Measurements from ENCODE around the gene FABP6. TPM values are rescaled to one million over a fixed set of nuclear protein-coding genes. Genes with fewer than 3 reads are reported as not detected.
"Not testable (repeated sequence)": the region's sequence is repeated elsewhere in the genome, so short reads cannot be mapped to it uniquely, and the experiment has no call there.

FABP6 gene
- total RNA-seq, 3 donors from 2014 or later: not detected

DNA sequence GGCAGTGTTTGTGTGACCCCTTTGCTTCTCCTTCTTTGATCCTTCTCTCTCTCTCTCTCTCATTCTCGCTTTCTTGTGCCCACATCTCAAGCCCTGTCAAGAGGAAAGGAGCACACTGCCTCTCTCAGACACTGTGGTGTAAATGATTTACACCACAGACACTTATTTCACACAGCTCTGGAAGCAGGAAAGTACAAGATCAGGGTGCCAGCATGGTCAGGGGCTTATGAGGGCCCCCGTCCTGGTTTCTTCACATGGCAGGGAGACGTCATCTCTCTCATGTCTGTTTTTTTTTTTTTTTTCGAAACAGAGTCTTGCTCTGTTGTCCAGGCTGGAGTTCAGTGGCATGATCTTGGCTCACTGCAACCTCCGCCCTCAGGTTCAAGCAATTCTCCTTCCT, 6.4 kb downstream of the FABP6 start:
- H3K36me3 ChIP-seq: no peaks in the 10 kb centered on the region
- DNase-seq (ENCODE audit: low spot score in 2 of 2): no peak
- H3K4me3 ChIP-seq: no peak overlapping the region
- no peaks in the 10 kb centered on the region for H3K27me3 ChIP-seq
- TF ChIP-seq POLR2A (IDR thresholded peaks at IDR 0.05) (no peak), POLR2AphosphoS5 (IDR thresholded peaks at IDR 0.05) (no peak)
- TF ChIP-seq, protein P1, sequence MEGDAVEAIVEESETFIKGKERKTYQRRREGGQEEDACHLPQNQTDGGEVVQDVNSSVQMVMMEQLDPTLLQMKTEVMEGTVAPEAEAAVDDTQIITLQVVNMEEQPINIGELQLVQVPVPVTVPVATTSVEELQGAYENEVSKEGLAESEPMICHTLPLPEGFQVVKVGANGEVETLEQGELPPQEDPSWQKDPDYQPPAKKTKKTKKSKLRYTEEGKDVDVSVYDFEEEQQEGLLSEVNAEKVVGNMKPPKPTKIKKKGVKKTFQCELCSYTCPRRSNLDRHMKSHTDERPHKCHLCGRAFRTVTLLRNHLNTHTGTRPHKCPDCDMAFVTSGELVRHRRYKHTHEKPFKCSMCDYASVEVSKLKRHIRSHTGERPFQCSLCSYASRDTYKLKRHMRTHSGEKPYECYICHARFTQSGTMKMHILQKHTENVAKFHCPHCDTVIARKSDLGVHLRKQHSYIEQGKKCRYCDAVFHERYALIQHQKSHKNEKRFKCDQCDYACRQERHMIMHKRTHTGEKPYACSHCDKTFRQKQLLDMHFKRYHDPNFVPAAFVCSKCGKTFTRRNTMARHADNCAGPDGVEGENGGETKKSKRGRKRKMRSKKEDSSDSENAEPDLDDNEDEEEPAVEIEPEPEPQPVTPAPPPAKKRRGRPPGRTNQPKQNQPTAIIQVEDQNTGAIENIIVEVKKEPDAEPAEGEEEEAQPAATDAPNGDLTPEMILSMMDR (IDR thresholded peaks at IDR 0.05): no peak
- no peaks in the 10 kb centered on the region for H3K9me3 ChIP-seq
- H3K27ac ChIP-seq: no peak overlapping the region
- H3K4me1 ChIP-seq: no peaks in the 10 kb centered on the region
- intact Hi-C loops (cut with DNase I; ENCODE audit: low total_unique reads): no loop called here

DNA sequence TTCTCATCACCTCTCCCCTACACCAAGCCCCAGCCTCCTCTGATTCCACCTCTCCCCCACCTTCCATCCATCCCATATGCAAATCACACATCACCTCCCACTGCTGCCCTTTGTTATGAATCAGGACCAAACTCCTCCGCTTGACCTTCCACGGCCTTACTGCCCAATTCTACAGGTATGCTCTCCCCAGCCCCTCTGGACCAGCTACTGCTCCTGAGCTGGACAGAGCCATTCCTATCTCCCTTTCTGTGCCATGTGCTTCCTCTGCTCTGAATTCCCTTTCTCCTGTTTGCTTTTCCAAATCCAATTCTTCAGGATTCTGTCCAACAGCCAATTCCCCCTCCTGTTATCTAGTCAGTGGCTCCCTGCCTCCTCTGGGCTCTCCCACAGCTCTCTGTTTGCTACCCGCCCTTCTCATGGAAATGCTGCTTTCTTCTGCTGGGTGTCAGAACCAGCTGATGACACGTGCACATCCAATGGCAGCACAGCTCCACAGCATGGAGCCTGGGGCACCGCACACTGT, 8.3 kb downstream of the FABP6 start:
- no peak for DNase-seq (ENCODE audit: low spot score in 2 of 2)
- Histone ChIP-seq H3K27me3 (no peaks in the 10 kb centered on the region), H3K4me3 (no peak overlapping the region), H3K9me3 (no peaks in the 10 kb centered on the region), H3K27ac (no peak overlapping the region), H3K4me1 (no peaks in the 10 kb centered on the region), H3K36me3 (no peaks in the 10 kb centered on the region)
- intact Hi-C loops (cut with DNase I; ENCODE audit: low total_unique reads): no loop called here
- TF ChIP-seq POLR2A (IDR thresholded peaks at IDR 0.05) (no peak), POLR2AphosphoS5 (IDR thresholded peaks at IDR 0.05) (no peak)
- TF ChIP-seq, protein P1 (IDR thresholded peaks at IDR 0.05): no peak

DNA sequence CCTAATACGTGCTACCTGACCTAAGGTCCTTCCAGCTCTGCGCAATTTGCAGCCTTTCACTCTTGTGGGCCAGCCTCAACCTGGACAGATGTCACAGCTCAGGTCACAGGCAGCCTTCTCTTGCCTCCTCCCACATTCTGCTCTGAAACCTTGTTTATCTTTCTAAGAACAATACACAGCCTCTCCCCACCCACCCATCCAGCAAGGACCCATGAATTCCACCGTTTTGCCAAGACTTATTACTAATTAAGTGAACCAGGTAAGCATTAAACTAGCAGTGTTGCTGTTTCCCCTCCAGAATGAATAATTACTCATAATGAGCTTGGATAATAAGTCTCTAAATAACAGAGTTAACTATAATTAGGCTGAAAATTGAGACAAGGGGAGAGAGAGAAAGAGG, 11.0 kb downstream of the FABP6 start:
- TF ChIP-seq, protein P1 (IDR thresholded peaks at IDR 0.05): no peak
- TF ChIP-seq POLR2A (IDR thresholded peaks at IDR 0.05) (no peak), POLR2AphosphoS5 (IDR thresholded peaks at IDR 0.05) (no peak)
- Histone ChIP-seq H3K27me3 (no peaks in the 10 kb centered on the region), H3K36me3 (no peaks in the 10 kb centered on the region), H3K4me1 (no peaks in the 10 kb centered on the region), H3K4me3 (no peak overlapping the region), H3K9me3 (no peaks in the 10 kb centered on the region), H3K27ac (no peak overlapping the region)
- intact Hi-C loops (cut with DNase I; ENCODE audit: low total_unique reads): no loop called here
- no peak for DNase-seq (ENCODE audit: low spot score in 2 of 2)

DNA sequence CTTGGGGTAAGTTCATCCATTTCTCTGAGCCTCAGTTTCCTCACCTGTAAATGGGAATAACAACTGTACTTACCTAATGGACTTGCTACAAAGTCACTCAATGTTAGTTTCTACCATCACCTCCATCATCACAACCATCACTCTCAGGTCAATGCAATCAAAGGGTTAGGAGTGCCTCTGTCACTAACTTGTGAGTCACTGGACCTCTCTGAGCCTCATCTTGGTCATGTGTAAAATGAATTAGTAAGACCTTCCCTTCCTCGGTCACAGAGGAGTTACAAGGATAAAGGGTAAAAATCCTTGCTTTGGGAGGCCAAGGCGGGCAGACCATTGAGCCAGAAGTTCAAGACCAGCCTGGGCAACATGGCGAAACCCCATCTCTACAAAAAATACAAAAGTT, 12.8 kb downstream of the FABP6 start:
- intact Hi-C loops (cut with DNase I; ENCODE audit: low total_unique reads): no loop called here
- Histone ChIP-seq H3K27ac (no peak overlapping the region), H3K9me3 (no peaks in the 10 kb centered on the region), H3K36me3 (no peaks in the 10 kb centered on the region), H3K4me1 (no peaks in the 10 kb centered on the region), H3K27me3 (no peaks in the 10 kb centered on the region), H3K4me3 (no peak overlapping the region)
- DNase-seq (ENCODE audit: low spot score in 2 of 2): no peak
- TF ChIP-seq POLR2AphosphoS5 (IDR thresholded peaks at IDR 0.05): no peak
- TF ChIP-seq, protein P1 (IDR thresholded peaks at IDR 0.05): no peak
- no peak for TF ChIP-seq POLR2A (IDR thresholded peaks at IDR 0.05)

DNA sequence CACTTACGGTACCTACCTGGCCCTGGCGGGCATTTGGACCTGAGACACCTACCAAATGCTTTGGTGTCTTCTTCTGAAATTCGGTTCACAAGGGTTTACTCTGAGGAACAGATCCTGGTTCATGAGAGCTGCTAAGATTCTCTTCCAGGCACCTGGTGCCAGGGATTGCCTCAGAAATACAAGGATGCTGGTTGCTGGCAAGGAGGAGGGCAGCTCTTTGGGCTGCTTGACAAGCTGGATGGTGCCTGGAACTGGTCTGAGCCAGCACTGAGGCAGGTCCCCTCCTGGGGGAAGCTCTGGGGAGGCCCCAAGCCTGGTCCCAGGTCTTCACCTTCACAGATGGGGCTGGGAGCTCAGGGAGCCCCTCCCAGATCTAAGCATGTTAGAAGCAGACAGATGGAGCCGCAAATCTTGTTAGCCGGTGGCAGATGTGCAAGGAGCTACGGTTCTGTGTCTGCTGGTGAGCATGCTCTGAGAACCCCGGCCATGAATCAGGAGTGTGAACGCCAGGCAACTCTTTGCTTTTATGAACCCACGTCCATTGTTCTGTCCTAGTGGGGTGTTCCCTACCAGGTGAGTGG, 16.3 kb downstream of the FABP6 start:
- Histone ChIP-seq H3K36me3 (no peaks in the 10 kb centered on the region), H3K4me3 (no peak overlapping the region), H3K9me3 (no peaks in the 10 kb centered on the region), H3K27me3 (no peaks in the 10 kb centered on the region), H3K27ac (no peak overlapping the region), H3K4me1 (no peaks in the 10 kb centered on the region)
- intact Hi-C loops (cut with DNase I; ENCODE audit: low total_unique reads): no loop called here
- DNase-seq (ENCODE audit: low spot score in 2 of 2): no peak
- TF ChIP-seq POLR2AphosphoS5 (IDR thresholded peaks at IDR 0.05) (no peak), POLR2A (IDR thresholded peaks at IDR 0.05) (no peak)
- TF ChIP-seq, protein P1 (IDR thresholded peaks at IDR 0.05): no peak

DNA sequence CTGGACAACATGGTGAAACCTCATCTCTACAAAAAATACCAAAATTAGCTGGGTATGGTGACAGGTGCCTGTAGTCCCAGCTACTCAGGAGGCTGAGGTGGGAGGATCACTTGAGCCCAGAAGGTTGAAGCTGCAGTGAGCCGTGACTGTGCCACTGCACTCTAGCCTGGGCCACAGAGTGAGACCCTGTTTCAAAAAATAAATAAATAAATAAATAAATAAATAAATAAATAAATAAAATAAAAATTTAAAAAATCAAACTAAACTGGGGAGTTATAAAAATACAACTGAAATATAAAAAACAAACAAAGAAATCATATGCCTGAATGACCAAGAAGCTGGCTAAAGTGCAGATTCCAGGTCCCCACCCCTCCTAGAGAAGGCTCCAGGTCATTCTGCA, 20.3 kb downstream of the FABP6 start:
- H3K36me3 ChIP-seq; H3K27me3 ChIP-seq; H3K9me3 ChIP-seq; intact Hi-C loops (cut with DNase I; ENCODE audit: low total_unique reads); H3K4me3 ChIP-seq; H3K4me1 ChIP-seq; DNase-seq (ENCODE audit: low spot score in 2 of 2); H3K27ac ChIP-seq: not testable (repeated sequence)
